Vagina (tissue), 2 donors: ENCODE measurements around the gene OR9I1.

Experiments
- POLR2A ChIP-seq, 2 donors: fragments of 450-650 bp; IDR thresholded peaks; one replicate each; pipeline ENCODE4 v1.6.1; 2017; ENCODE audit warnings: antibody characterized with exemption in 2 of 2, mild to moderate bottlenecking in 2 of 2, moderate library complexity in 2 of 2
- POLR2AphosphoS5 ChIP-seq, 2 donors: sonication (generic); formaldehyde crosslinking; IDR thresholded peaks; one replicate each; pipeline ENCODE4 v1.9.0; 2017; ENCODE audit warnings: antibody characterized with exemption in 2 of 2, mild to moderate bottlenecking in 2 of 2, low read depth in 1 of 2; ENCODE audit not compliant: insufficient read depth in 1 of 2
- TF ChIP-seq, protein P1 (sequence below), 3 experiments: fragments of 450-650 bp in 2 of 3; fragments of 200-600 bp in 1 of 3; sonication (generic) in 1 of 3; IDR thresholded peaks; one replicate each; pipeline ENCODE4 v1.5.1; 2017 to 2019; ENCODE audit warnings: antibody characterized with exemption in 3 of 3, mild to moderate bottlenecking in 2 of 3, moderate library complexity in 2 of 3

GRCh38 chr11:58068655-58069054 is 56.7 kb downstream of the OR9I1 start:
- TF ChIP-seq, protein P1, sequence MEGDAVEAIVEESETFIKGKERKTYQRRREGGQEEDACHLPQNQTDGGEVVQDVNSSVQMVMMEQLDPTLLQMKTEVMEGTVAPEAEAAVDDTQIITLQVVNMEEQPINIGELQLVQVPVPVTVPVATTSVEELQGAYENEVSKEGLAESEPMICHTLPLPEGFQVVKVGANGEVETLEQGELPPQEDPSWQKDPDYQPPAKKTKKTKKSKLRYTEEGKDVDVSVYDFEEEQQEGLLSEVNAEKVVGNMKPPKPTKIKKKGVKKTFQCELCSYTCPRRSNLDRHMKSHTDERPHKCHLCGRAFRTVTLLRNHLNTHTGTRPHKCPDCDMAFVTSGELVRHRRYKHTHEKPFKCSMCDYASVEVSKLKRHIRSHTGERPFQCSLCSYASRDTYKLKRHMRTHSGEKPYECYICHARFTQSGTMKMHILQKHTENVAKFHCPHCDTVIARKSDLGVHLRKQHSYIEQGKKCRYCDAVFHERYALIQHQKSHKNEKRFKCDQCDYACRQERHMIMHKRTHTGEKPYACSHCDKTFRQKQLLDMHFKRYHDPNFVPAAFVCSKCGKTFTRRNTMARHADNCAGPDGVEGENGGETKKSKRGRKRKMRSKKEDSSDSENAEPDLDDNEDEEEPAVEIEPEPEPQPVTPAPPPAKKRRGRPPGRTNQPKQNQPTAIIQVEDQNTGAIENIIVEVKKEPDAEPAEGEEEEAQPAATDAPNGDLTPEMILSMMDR (IDR thresholded peaks at IDR 0.05) = no peak
- TF ChIP-seq POLR2AphosphoS5 (IDR thresholded peaks at IDR 0.05; ENCODE audit: insufficient read depth in 1 of 2, low read depth in 1 of 2) (no peak), POLR2A (IDR thresholded peaks at IDR 0.05) (no peak)
